DND-41 (cell line): ENCODE data around the gene APBA3.

Experiments used
- ATAC-seq: fragments of 200-7000 bp; cut with Tn5 transposase; 3 replicates; pipeline ENCODE4 v1.9.1; 2021; ENCODE audit warnings: low read depth; ENCODE audit not compliant: insufficient read depth
- DNase-seq: peaks from one replicate; pipeline ENCODE4 v3.0.0-alpha.2; 2020
- H2AFZ ChIP-seq: 2 replicates; pipeline ENCODE4 v1.6.0; 2012; ENCODE audit warnings: low read depth, low read length
- H3K27ac ChIP-seq: 2 replicates; pipeline ENCODE4 v1.5.1; 2012; ENCODE audit warnings: low read length, inconsistent platforms
- H3K27me3 ChIP-seq: fragments of 200-600 bp; sonication (generic); 2 replicates; pipeline ENCODE4 v1.6.0; 2012; ENCODE audit warnings: low read length, mild to moderate bottlenecking, inconsistent platforms; ENCODE audit not compliant: insufficient read depth, poor library complexity
- H3K36me3 ChIP-seq: 2 replicates; pipeline ENCODE4 v1.5.1; 2012; ENCODE audit warnings: low read length, inconsistent platforms; ENCODE audit not compliant: insufficient read depth
- H3K4me1 ChIP-seq: 2 replicates; pipeline ENCODE4 v1.5.1; 2012; ENCODE audit warnings: mild to moderate bottlenecking, low read length; ENCODE audit not compliant: insufficient read depth
- H3K4me2 ChIP-seq: 2 replicates; pipeline ENCODE4 v1.6.0; 2012; ENCODE audit warnings: mild to moderate bottlenecking, moderate library complexity, low read length, inconsistent platforms; ENCODE audit not compliant: insufficient read depth
- H3K4me3 ChIP-seq, 2 experiments: fragments of 200-600 bp in 1 of 2; shearing (Covaris generic) in 1 of 2; 2 replicates each; pipeline ENCODE4 v1.5.1; 2012 to 2016; ENCODE audit warnings: inconsistent platforms in 2 of 2, low read length in 2 of 2, mild to moderate bottlenecking in 2 of 2, low read depth in 1 of 2, moderate library complexity in 1 of 2
- H3K79me2 ChIP-seq: 2 replicates; pipeline ENCODE4 v1.6.0; 2012; ENCODE audit warnings: low read length, inconsistent platforms; ENCODE audit not compliant: insufficient read depth
- H3K9ac ChIP-seq: 2 replicates; pipeline ENCODE4 v1.6.0; 2012; ENCODE audit warnings: low read depth, mild to moderate bottlenecking, inconsistent platforms, low read length, moderate library complexity
- H3K9me3 ChIP-seq: 2 replicates; pipeline ENCODE4 v1.5.1; 2012; ENCODE audit warnings: low read length, moderate library complexity, mild to moderate bottlenecking, inconsistent platforms; ENCODE audit not compliant: insufficient read depth, severe bottlenecking
- H4K20me1 ChIP-seq: 2 replicates; pipeline ENCODE4 v1.6.0; 2012; ENCODE audit warnings: low read length; ENCODE audit not compliant: insufficient read depth
- CTCF ChIP-seq: IDR thresholded peaks from 2 replicates; pipeline ENCODE4 v1.5.1; 2012; ENCODE audit warnings: borderline replicate concordance, low read length, moderate library complexity, mild to moderate bottlenecking; ENCODE audit not compliant: poor library complexity, severe bottlenecking; ENCODE audit errors: extremely low read depth
- EZH2 ChIP-seq: IDR thresholded peaks from 3 replicates; pipeline ENCODE4 v1.6.1; 2012; ENCODE audit warnings: borderline replicate concordance, low read depth, mild to moderate bottlenecking, moderate library complexity, low read length, inconsistent platforms; ENCODE audit not compliant: severe bottlenecking

APBA3 gene

GRCh38 chr19:3783660-3784584 lies 22.4 kb upstream of the APBA3 start:
- Histone ChIP-seq H3K79me2 (no peaks in the 10 kb centered on the region), H3K9ac (no peak overlapping the region), H4K20me1 (0 out of 2 replicates have a peak, but pooled peaks cover 5% of the 10 kb centered on the region), H3K4me2 (no peak overlapping the region), H3K27ac (no peak overlapping the region), H3K36me3 (no peaks in the 10 kb centered on the region), H2AFZ (no peak overlapping the region), H3K4me1 (peaks cover 8% of the 10 kb centered on the region), H3K9me3 (peaks cover 19% of the 10 kb centered on the region), H3K27me3 (peaks cover 19% of the 10 kb centered on the region), H3K4me3 (no peak overlapping the region)
- ATAC-seq (no peak), DNase-seq (no peak)
- no peak for TF ChIP-seq EZH2
- TF ChIP-seq CTCF: peak; percentile 54

- Histone ChIP-seq H3K4me1 (peaks cover 8% of the 10 kb centered on the region), H3K27ac (no peak overlapping the region), H3K79me2 (no peaks in the 10 kb centered on the region), H3K4me3 (no peak overlapping the region), H3K27me3 (peaks cover 19% of the 10 kb centered on the region), H3K9ac (no peak overlapping the region), H3K9me3 (peaks cover 19% of the 10 kb centered on the region), H3K4me2 (no peak overlapping the region), H3K36me3 (no peaks in the 10 kb centered on the region), H4K20me1 (0 out of 2 replicates have a peak, but pooled peaks cover 5% of the 10 kb centered on the region), H2AFZ (no peak overlapping the region)
- TF ChIP-seq EZH2: no peak
- TF ChIP-seq CTCF: no peak
- DNase-seq (no peak), ATAC-seq (no peak)
Observed at GRCh38 chr19:3782903-3783302, 21.4 kb upstream of the APBA3 start.

GRCh38 chr19:3782330-3782729 lies 20.8 kb upstream of the APBA3 start:
- peaks cover 19% of the 10 kb centered on the region for H3K27me3 ChIP-seq
- H2AFZ ChIP-seq: no peak overlapping the region
- H4K20me1 ChIP-seq: 0 out of 2 replicates have a peak, but pooled peaks cover 5% of the 10 kb centered on the region
- H3K9ac ChIP-seq: no peak overlapping the region
- no peak overlapping the region for H3K27ac ChIP-seq
- H3K9me3 ChIP-seq: peaks cover 19% of the 10 kb centered on the region
- TF ChIP-seq CTCF (no peak), EZH2 (no peak)
- DNase-seq (no peak), ATAC-seq (no peak)
- H3K79me2 ChIP-seq: no peaks in the 10 kb centered on the region
- H3K4me2 ChIP-seq: no peak overlapping the region
- H3K4me3 ChIP-seq: no peak overlapping the region
- H3K36me3 ChIP-seq: no peaks in the 10 kb centered on the region
- peaks cover 8% of the 10 kb centered on the region for H3K4me1 ChIP-seq
